ENCODE measurements around the gene CAPN14. TPM values are rescaled to one million over a fixed set of nuclear protein-coding genes. Genes with fewer than 3 reads are reported as not detected.

CAPN14 gene
- total and polyA plus RNA-seq, 8 donors: 0.20 to 0.38 (median 0.25) TPM

- Histone ChIP-seq H3K9me3 (no peaks in the 10 kb centered on the region), H3K36me3 (no peaks in the 10 kb centered on the region), H3K27me3 (no peaks in the 10 kb centered on the region), H3K4me1 (no peaks in the 10 kb centered on the region), H3K27ac (no peak overlapping the region), H3K4me3 (no peak overlapping the region)
- DNase-seq (no peak), ATAC-seq (no peak)
- intact Hi-C loops (cut with DNase I): no loop called here
- no peak for TF ChIP-seq CTCF (IDR thresholded peaks at IDR 0.05)
Measured at GRCh38 chr2:31227110-31227509, 9.8 kb upstream of the CAPN14 start.

GRCh38 chr2:31226266-31226665 is 9.0 kb upstream of the CAPN14 start:
- ATAC-seq: no peak
- Histone ChIP-seq H3K9me3 (no peaks in the 10 kb centered on the region), H3K4me1 (no peaks in the 10 kb centered on the region), H3K36me3 (no peaks in the 10 kb centered on the region), H3K27ac (no peak overlapping the region), H3K27me3 (no peaks in the 10 kb centered on the region), H3K4me3 (no peak overlapping the region)
- DNase-seq: no peak
- intact Hi-C loops (cut with DNase I): no loop called here
- TF ChIP-seq CTCF (IDR thresholded peaks at IDR 0.05): no peak

GRCh38 chr2:31223749-31224148 is 6.4 kb upstream of the CAPN14 start:
- H3K36me3 ChIP-seq: no peaks in the 10 kb centered on the region
- no peaks in the 10 kb centered on the region for H3K9me3 ChIP-seq
- H3K27ac ChIP-seq: no peak overlapping the region
- no peak for ATAC-seq
- H3K4me1 ChIP-seq: peaks cover 0 to 4% of the 10 kb centered on the region in 2 donors
- no peak overlapping the region for H3K4me3 ChIP-seq
- TF ChIP-seq CTCF (IDR thresholded peaks at IDR 0.05): no peak
- DNase-seq: no peak
- intact Hi-C loops (cut with DNase I): no loop called here
- H3K27me3 ChIP-seq: no peaks in the 10 kb centered on the region

- no peaks in the 10 kb centered on the region for H3K27me3 ChIP-seq
- no peaks in the 10 kb centered on the region for H3K36me3 ChIP-seq
- ATAC-seq: no peak
- no peak overlapping the region for H3K27ac ChIP-seq
- TF ChIP-seq CTCF (IDR thresholded peaks at IDR 0.05): no peak
- no peak for DNase-seq
- intact Hi-C loops (cut with DNase I): no loop called here
- peaks cover 0 to 4% of the 10 kb centered on the region in 2 donors for H3K4me1 ChIP-seq
- H3K9me3 ChIP-seq: no peaks in the 10 kb centered on the region
- H3K4me3 ChIP-seq: no peak overlapping the region
Measured at GRCh38 chr2:31223026-31223425, 5.7 kb upstream of the CAPN14 start.

GRCh38 chr2:31222071-31222470 is 4.8 kb upstream of the CAPN14 start:
- intact Hi-C loops (cut with DNase I): no loop called here
- no peaks in the 10 kb centered on the region for H3K36me3 ChIP-seq
- H3K9me3 ChIP-seq: no peaks in the 10 kb centered on the region
- no peak for DNase-seq
- no peaks in the 10 kb centered on the region for H3K27me3 ChIP-seq
- H3K27ac ChIP-seq: no peak overlapping the region
- H3K4me1 ChIP-seq: peaks cover 0 to 4% of the 10 kb centered on the region in 2 donors
- H3K4me3 ChIP-seq: no peak overlapping the region
- ATAC-seq: no peak
- no peak for TF ChIP-seq CTCF (IDR thresholded peaks at IDR 0.05)

Measured in left lung (tissue), 10 donors.